Subcutaneous abdominal adipose tissue (tissue), 5 donors: ENCODE data around the gene DNTT.
"Not testable (repeated sequence)": the region's sequence is repeated elsewhere in the genome, so short reads cannot be mapped to it uniquely, and the experiment has no call there.

Experiments
- H3K27ac ChIP-seq: one replicate; pipeline ENCODE4 v1.7.0; 2013; ENCODE audit warnings: low read depth, mild to moderate bottlenecking, inconsistent platforms, low read length, moderate library complexity
- H3K27me3 ChIP-seq, 5 donors: one replicate each; pipeline ENCODE4 v1.7.0; 2013; ENCODE audit warnings: low read length in 5 of 5, inconsistent platforms in 1 of 5; ENCODE audit not compliant: control insufficient read depth in 5 of 5, insufficient read depth in 4 of 5
- H3K36me3 ChIP-seq, 5 donors: one replicate each; pipeline ENCODE4 v1.7.0; 2013; ENCODE audit warnings: low read length in 5 of 5; ENCODE audit not compliant: control insufficient read depth in 5 of 5, insufficient read depth in 5 of 5
- H3K4me1 ChIP-seq, 5 donors: one replicate each; pipeline ENCODE4 v1.7.0; 2013; ENCODE audit warnings: low read length in 5 of 5, mild to moderate bottlenecking in 3 of 5, moderate library complexity in 1 of 5; ENCODE audit not compliant: control insufficient read depth in 5 of 5, insufficient read depth in 5 of 5
- H3K4me3 ChIP-seq, 5 donors: one replicate each; pipeline ENCODE4 v1.7.0; 2013; ENCODE audit warnings: low read length in 5 of 5, low read depth in 1 of 5
- H3K9ac ChIP-seq, 5 donors: one replicate each; pipeline ENCODE4 v1.7.0; 2013; ENCODE audit warnings: low read length in 5 of 5, mild to moderate bottlenecking in 4 of 5, moderate library complexity in 3 of 5
- H3K9me3 ChIP-seq, 5 donors: one replicate each; pipeline ENCODE4 v1.7.0; 2013; ENCODE audit warnings: low read length in 5 of 5; ENCODE audit not compliant: control insufficient read depth in 5 of 5
- donor health status: healthy.
- donor health status: healthy.
- donor health status: healthy.
- donor health status: healthy.
- donor health status: healthy.

DNTT gene

DNA sequence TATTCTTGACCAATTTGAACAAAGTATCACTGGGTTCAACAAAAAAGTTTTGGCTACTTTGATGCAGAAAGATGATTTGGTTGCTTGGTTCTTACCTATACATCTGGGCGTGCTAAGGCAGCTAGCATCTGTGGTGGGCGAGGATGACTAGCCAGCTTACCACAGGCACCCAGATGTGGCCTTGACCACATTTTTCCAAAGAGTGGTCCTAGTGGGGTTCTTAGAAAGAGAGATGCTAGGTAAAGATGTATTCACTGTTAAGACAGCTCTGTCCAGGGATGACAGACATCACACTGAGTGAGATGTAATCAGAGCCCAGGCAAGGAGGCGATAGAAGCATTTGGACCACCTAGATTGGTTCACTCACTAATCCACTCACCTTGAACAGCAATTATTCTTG lies 785 bp downstream of the DNTT start:
- no peak overlapping the region for H3K9ac ChIP-seq
- no peak overlapping the region for H3K27ac ChIP-seq
- no peaks in the 10 kb centered on the region for H3K9me3 ChIP-seq
- H3K36me3 ChIP-seq: no peaks in the 10 kb centered on the region
- H3K27me3 ChIP-seq: peaks cover 0 to 7% (median 2%) of the 10 kb centered on the region in 5 donors
- no peak overlapping the region for H3K4me3 ChIP-seq
- peaks cover 0 to 4% (median 0%) of the 10 kb centered on the region in 5 donors for H3K4me1 ChIP-seq

DNA sequence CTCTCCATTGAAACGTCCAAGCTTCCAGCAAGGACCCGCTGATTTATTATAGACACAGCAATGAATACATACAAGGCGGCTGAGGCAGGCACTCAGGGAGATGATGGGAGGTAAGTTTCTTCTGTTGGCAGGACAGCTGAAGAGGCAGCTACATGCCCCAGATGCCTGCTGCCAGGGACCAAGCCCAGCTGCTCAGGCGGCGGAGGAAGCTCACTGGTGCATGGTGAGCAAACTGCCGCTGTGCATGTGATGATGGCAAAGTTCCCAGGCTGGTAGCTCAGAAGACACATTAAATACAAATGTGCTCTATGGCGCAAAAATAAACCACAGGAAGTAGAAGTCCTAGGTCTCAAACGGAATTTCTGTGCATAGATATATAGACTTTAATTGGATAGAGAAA lies 2.3 kb downstream of the DNTT start:
- Histone ChIP-seq H3K4me1 (peaks cover 0 to 4% (median 0%) of the 10 kb centered on the region in 5 donors), H3K9ac (no peak overlapping the region), H3K27ac (no peak overlapping the region), H3K27me3 (peaks cover 0 to 3% (median 0%) of the 10 kb centered on the region in 5 donors), H3K4me3 (no peak overlapping the region), H3K36me3 (no peaks in the 10 kb centered on the region), H3K9me3 (no peaks in the 10 kb centered on the region)

DNA sequence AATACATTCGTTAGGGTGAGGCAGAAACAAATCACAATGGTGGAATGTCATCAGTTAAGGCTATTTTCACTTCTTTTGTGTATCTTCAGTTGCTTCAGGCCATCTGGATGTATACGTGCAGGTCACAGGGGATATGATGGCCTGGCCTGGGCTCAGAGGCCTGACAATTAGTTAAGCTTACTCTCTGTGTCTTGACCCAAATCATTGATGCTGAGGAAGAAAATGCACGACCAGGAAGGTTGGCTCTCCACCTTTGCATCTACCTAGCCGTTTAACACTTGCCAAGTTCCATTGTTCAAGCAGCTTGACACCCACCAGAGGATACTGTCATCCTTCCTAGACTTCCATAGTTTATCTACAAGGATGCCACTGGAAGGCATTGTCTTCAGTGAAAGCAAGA lies 4.6 kb downstream of the DNTT start:
- not testable (repeated sequence) for H3K4me1 ChIP-seq, H3K9ac ChIP-seq, H3K36me3 ChIP-seq, H3K9me3 ChIP-seq, H3K4me3 ChIP-seq, H3K27me3 ChIP-seq, H3K27ac ChIP-seq

DNA sequence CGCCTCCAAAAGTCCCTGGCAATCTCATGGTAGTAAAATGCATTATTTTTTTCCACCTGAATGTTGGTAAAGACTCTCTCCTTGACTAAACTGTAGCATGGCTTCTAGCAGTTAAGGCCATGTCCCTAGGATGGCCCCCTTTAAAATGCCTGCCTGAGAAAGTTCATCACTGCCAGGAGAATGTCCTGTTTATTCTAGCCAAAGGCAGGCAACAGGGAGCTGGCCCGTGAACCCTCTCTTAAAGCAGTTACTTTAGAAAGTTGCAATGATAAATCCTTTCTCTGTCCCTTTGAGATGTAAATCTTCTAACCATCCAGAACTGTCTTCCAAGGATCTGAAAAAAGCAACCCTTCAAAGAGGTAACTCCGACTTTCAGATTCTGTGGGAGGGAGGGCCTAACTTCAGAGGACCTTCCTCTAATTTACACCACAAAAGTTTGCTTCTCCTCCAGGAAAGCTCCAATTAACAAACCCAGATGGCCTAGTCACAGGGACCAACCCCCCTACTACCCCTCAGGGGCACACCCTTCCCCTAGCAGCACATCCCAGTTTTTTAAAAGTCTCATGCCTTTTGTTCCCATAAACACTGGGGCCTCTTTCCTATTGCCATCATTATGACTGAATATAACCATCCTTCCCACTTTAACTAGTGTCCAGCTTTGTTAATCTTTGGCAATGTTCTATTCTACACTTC lies 5.5 kb downstream of the DNTT start:
- H3K9me3 ChIP-seq: no peaks in the 10 kb centered on the region
- H3K4me1 ChIP-seq: peaks cover 0 to 4% (median 0%) of the 10 kb centered on the region in 5 donors
- H3K4me3 ChIP-seq: no peak overlapping the region
- no peak overlapping the region for H3K27ac ChIP-seq
- no peak overlapping the region for H3K9ac ChIP-seq
- peaks cover 0 to 3% (median 0%) of the 10 kb centered on the region in 5 donors for H3K27me3 ChIP-seq
- H3K36me3 ChIP-seq: no peaks in the 10 kb centered on the region

DNA sequence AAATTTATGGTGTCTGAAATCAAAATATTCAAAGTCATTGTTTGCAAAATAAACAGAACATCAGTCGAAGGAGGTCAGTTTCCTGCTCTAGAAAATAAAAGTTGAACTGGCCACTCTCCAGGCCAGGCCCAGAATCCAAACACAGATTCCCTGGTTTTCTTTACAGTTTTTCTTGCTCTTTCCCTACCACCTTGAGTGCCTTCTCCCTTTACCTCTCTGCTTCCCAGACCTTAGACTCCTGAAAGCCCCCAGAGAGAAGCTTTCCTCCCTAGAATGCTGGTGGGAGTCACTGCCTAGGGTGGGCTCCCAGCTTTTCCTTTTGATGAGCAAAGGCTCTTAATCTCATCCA lies 6.1 kb downstream of the DNTT start:
- no peak overlapping the region for H3K9ac ChIP-seq
- H3K27me3 ChIP-seq: peaks cover 0 to 3% (median 0%) of the 10 kb centered on the region in 5 donors
- peaks cover 0 to 4% (median 0%) of the 10 kb centered on the region in 5 donors for H3K4me1 ChIP-seq
- H3K9me3 ChIP-seq: no peaks in the 10 kb centered on the region
- H3K4me3 ChIP-seq: no peak overlapping the region
- H3K36me3 ChIP-seq: no peaks in the 10 kb centered on the region
- H3K27ac ChIP-seq: no peak overlapping the region

DNA sequence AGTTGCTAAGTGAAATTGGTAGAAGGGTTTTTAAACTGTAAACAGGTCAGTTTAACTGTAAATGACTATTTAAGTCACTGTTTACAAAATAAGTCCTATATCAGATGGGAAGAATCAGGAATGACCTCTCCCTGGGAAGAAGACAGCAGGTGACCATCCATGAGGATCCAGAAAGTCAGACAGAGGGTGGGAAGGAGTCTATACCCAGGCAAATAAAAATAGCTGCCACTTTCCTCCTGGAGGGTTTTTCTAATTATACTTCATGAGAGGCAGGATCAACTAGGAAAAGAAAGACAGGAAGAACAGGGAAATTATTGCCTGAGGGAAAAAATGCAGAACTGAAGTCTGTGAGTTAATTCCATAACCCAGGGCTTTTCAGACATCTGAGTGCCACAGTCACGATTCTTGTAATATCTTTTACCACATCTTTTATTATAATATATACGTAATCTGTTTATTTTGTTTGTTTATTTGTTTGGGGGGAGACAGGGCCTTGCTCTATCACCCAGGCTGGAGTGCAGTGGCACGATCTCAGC lies 7.0 kb downstream of the DNTT start:
- Histone ChIP-seq H3K4me3 (no peak overlapping the region), H3K27me3 (peaks cover 0 to 5% (median 0%) of the 10 kb centered on the region in 5 donors), H3K4me1 (peaks cover 0 to 3% (median 0%) of the 10 kb centered on the region in 5 donors), H3K9ac (no peak overlapping the region), H3K27ac (no peak overlapping the region), H3K36me3 (no peaks in the 10 kb centered on the region), H3K9me3 (no peaks in the 10 kb centered on the region)

DNA sequence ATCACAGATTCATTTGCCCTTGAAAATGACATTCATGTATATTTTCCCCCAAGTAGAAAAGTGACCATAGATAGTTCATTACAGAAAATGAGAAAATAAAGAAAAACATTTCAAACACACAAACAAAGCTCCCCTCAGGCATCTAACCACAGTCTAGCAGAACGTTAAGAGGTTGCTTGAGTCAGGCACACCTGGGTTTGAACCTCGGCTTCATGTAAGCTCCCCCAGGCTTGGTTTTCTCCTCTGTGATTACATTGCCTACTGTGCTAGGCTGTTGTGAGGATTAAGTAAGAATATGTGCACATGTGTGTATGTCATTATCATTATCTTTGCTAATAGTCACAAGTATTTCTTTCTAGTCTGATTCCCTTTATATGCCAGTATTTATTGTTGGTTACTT lies 9.1 kb downstream of the DNTT start:
- no peak overlapping the region for H3K27ac ChIP-seq
- peaks cover 0 to 9% (median 0%) of the 10 kb centered on the region in 5 donors for H3K27me3 ChIP-seq
- H3K36me3 ChIP-seq: no peaks in the 10 kb centered on the region
- H3K4me3 ChIP-seq: no peak overlapping the region
- H3K4me1 ChIP-seq: no peaks in the 10 kb centered on the region
- no peak overlapping the region for H3K9ac ChIP-seq
- H3K9me3 ChIP-seq: no peaks in the 10 kb centered on the region

DNA sequence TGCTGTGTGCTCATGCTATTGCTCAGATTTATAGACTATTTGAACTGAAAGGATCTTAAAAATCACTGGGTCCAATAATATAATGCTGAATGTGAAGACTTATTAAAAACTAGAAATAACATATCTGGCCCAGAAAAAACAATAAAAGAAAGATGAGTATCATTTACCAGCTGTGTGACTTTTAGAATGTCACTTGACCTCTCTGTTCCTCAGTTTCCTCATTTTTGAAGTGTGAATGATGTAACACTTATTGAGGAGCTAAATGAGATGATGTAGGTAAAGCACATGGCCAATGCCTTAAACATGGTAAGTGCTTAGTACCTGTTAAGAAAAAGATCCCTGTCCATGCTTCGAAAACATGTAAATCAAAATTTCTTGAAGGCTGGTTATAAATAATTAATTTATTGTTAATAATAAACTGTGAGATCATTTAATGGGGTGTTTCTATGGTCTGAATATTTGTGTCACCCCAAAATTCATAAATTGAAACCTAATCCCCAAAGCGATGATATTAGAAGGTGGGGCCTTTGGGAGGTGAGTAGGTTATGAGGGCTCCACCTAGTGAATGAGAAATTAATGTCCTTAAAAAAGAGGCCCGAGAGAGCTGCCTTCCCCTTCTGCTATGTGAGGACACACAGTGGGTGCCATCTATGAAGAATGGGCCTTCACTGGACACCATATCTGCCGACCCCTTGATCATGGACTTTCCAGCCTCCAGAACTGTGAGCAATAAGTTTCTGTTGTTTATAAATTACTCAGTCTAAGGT lies 13.0 kb downstream of the DNTT start:
- Histone ChIP-seq H3K4me3 (no peak overlapping the region), H3K4me1 (no peaks in the 10 kb centered on the region), H3K36me3 (no peaks in the 10 kb centered on the region), H3K9me3 (no peaks in the 10 kb centered on the region), H3K27ac (no peak overlapping the region), H3K9ac (no peak overlapping the region), H3K27me3 (peaks cover 0 to 12% (median 4%) of the 10 kb centered on the region in 5 donors)

DNA sequence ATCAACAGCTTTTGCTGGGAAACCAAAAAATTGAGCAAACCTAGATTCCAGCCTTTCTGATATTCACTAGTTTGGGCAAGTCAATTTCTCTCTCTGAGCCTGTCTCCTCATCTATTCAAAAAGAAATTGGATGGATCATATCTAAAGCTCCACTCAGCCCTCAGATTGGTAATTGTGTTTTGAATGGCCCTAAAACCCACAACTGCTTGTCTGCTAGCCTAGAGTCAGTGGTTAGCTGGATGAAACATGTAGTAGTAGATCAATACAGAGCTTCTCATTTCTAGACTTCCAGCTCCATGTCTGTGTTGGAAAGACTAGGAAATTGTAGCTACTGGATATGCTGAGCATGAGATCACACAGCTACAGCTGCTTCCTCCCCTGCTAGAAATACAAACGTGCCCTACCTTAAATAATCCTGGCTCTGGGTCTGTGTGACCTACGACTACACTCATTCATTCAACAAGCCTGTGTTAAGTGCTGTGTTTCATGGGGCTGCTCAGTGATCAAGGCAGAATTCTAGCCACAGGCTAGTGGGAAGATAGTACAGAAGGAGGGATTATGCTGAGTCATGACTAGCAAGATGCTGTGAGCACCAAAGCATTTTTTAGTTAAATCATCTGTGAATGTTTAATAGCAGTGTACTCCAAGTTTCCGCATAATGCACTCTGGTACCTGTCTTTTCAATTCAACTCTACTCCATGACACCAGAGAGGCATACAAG lies 15.7 kb downstream of the DNTT start:
- H3K4me1 ChIP-seq: no peaks in the 10 kb centered on the region
- H3K9me3 ChIP-seq: no peaks in the 10 kb centered on the region
- H3K36me3 ChIP-seq: no peaks in the 10 kb centered on the region
- peaks cover 0 to 9% (median 7%) of the 10 kb centered on the region in 5 donors for H3K27me3 ChIP-seq
- H3K4me3 ChIP-seq: no peak overlapping the region
- no peak overlapping the region for H3K9ac ChIP-seq
- no peak overlapping the region for H3K27ac ChIP-seq

DNA sequence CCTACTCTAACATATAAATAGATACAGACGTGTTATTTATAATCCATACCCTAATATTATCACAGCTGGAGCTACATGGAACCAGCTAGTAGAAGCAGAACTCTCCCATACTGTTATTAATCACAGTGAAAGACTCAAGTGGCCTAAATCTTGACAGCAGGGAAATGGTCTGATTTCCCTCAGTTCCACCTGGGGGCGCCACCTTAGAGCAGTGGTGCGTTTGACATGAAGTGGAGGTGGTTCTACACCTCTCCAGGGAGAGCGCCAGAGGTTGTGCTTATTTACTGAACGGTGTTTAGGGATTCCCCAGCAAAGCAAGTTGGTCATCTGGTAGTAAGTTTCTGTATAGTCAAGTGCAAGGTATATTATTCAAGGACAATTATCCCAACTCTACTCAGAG lies 17.6 kb downstream of the DNTT start:
- Histone ChIP-seq H3K4me3 (no peak overlapping the region), H3K4me1 (no peaks in the 10 kb centered on the region), H3K9ac (no peak overlapping the region), H3K27ac (no peak overlapping the region), H3K9me3 (no peaks in the 10 kb centered on the region), H3K27me3 (peaks cover 0 to 7% (median 3%) of the 10 kb centered on the region in 5 donors), H3K36me3 (no peaks in the 10 kb centered on the region)
